ENCODE data around the gene CEP112.
"Not testable (repeated sequence)": the region's sequence is repeated elsewhere in the genome, so short reads cannot be mapped to it uniquely, and the experiment has no call there.

CEP112 gene

GRCh38 chr17:65853816-65854215 lies 338.1 kb downstream of the CEP112 start:
- ChIA-PET POLR2A (ENCODE audit: low non-redundant PET) (no interaction called here), CTCF (interaction anchor here (0.5 kb wide), 1 partner anchor 346 kb away, joined by 3 read pairs; no protein-coding TSS in a partner anchor)
- DNase-seq (ENCODE audit: low spot score): no peak
- TF ChIP-seq CTCF (conservative IDR thresholded peaks at IDR 0.05; ENCODE audit: low read depth): no peak
- H3K27ac ChIP-seq: no peak overlapping the region

- no peak for TF ChIP-seq CTCF (conservative IDR thresholded peaks at IDR 0.05; ENCODE audit: low read depth)
- H3K27ac ChIP-seq: no peak overlapping the region
- CTCF ChIA-PET: no interaction called here
- no peak for DNase-seq (ENCODE audit: low spot score)
- POLR2A ChIA-PET (ENCODE audit: low non-redundant PET): no interaction called here
Observed at GRCh38 chr17:65852911-65853310, 339.0 kb downstream of the CEP112 start.

- TF ChIP-seq CTCF (conservative IDR thresholded peaks at IDR 0.05; ENCODE audit: low read depth): no peak
- ChIA-PET CTCF (interaction anchor here (0.8 kb wide), 1 partner anchor 55 kb away, joined by 3 read pairs; no protein-coding TSS in a partner anchor), POLR2A (ENCODE audit: low non-redundant PET) (no interaction called here)
- no peak overlapping the region for H3K27ac ChIP-seq
- DNase-seq (ENCODE audit: low spot score): no peak
Observed at GRCh38 chr17:65851965-65852736, 339.8 kb downstream of the CEP112 start.

- ChIA-PET POLR2A (ENCODE audit: low non-redundant PET) (no interaction called here), CTCF (no interaction called here)
- H3K27ac ChIP-seq: no peak overlapping the region
- no peak for TF ChIP-seq CTCF (conservative IDR thresholded peaks at IDR 0.05; ENCODE audit: low read depth)
- no peak for DNase-seq (ENCODE audit: low spot score)
Observed at GRCh38 chr17:65850486-65850885, 341.4 kb downstream of the CEP112 start.

GRCh38 chr17:65848751-65849150 lies 343.2 kb downstream of the CEP112 start:
- no peak overlapping the region for H3K27ac ChIP-seq
- TF ChIP-seq CTCF (conservative IDR thresholded peaks at IDR 0.05; ENCODE audit: low read depth): no peak
- ChIA-PET POLR2A (ENCODE audit: low non-redundant PET) (no interaction called here), CTCF (no interaction called here)
- no peak for DNase-seq (ENCODE audit: low spot score)

GRCh38 chr17:65841089-65841488 lies 350.8 kb downstream of the CEP112 start:
- POLR2A ChIA-PET (ENCODE audit: low non-redundant PET): no interaction called here
- no peak overlapping the region for H3K27ac ChIP-seq
- TF ChIP-seq CTCF (conservative IDR thresholded peaks at IDR 0.05; ENCODE audit: low read depth): no peak
- no peak for DNase-seq (ENCODE audit: low spot score)
- CTCF ChIA-PET: interaction anchor here (0.5 kb wide), 1 partner anchor 245 kb away, joined by 6 read pairs; no protein-coding TSS in a partner anchor

- POLR2A ChIA-PET (ENCODE audit: low non-redundant PET); DNase-seq (ENCODE audit: low spot score); CTCF ChIA-PET; H3K27ac ChIP-seq: not testable (repeated sequence)
Observed at GRCh38 chr17:65837232-65837631, 354.7 kb downstream of the CEP112 start.
